AG20443 (cell line): ENCODE data around the gene SLC22A4.
A peak's percentile ranks its signal among the peaks of the same experiment; 100 is the strongest.

ENCODE experiments used
- DNase-seq: peaks from one replicate; pipeline ENCODE4 v3.0.0; 2012; ENCODE audit warnings: low spot score, mixed read lengths

The SLC22A4 gene

GRCh38 chr5:132275367-132276220 is 18.6 kb upstream of the SLC22A4 start:
- no peak for DNase-seq

- no peak for DNase-seq
Measured at GRCh38 chr5:132277256-132277655, 16.9 kb upstream of the SLC22A4 start.

DNA sequence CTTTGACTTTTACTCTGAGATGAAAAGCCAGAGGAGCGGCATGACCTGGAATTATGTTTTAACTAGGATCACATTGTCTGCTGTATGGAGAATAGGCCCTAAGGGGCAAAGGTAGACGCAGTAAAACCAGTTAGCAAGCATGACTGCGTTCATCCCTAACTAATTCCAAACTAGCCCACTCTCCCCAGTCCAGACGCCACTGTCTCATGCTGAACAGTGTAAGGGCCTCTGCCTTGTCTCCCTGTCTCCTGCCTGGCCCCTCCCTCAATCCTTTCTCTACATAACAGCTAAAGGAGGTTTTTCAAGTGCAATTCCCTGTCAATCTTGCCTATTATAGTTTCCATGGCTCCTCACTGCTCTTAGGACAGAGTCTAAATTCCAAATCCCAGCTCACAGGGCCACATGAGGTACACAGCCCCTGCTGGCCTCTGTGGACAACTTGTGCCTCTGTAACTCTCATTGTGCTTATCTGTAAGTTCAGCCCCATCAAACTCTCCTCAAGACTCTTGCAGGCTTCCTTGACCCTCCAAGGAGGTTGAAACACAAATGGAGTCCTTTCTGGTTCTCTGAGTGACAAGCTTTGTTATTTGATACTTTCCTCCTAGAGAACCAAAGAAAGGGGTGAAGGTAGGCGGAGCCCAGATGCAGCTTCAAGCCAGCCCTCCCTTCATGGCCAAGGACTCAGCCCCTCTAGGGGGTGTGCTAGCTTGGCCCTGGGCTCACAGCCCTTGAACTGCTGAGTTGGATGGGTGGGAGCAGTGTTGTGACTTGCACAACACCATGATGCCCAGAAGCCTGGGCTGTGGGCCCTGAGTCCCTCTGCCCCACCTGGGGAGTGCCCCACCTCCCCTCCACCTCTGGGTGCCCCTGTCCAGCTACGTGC is 16.0 kb upstream of the SLC22A4 start:
- DNase-seq = no peak

DNA sequence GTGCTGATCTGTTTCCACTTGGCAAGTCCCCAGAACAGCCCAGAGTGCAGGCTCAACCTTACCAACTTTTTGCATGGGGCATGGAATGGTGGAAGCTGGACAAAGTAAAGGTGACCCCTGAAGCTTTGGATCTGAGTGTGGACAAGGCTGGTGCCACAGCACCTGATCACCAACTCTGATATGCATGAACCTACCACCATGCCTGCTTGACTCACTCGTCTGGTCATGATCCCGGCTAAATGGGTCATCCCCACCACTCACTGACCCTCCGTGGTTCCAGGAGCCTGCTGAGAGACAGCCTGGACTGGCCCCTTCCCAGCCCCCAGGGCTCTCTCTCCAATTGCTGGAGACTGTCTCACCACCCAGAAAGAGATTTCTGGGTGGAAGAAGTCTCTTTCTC is 14.4 kb upstream of the SLC22A4 start:
- DNase-seq = no peak

DNA sequence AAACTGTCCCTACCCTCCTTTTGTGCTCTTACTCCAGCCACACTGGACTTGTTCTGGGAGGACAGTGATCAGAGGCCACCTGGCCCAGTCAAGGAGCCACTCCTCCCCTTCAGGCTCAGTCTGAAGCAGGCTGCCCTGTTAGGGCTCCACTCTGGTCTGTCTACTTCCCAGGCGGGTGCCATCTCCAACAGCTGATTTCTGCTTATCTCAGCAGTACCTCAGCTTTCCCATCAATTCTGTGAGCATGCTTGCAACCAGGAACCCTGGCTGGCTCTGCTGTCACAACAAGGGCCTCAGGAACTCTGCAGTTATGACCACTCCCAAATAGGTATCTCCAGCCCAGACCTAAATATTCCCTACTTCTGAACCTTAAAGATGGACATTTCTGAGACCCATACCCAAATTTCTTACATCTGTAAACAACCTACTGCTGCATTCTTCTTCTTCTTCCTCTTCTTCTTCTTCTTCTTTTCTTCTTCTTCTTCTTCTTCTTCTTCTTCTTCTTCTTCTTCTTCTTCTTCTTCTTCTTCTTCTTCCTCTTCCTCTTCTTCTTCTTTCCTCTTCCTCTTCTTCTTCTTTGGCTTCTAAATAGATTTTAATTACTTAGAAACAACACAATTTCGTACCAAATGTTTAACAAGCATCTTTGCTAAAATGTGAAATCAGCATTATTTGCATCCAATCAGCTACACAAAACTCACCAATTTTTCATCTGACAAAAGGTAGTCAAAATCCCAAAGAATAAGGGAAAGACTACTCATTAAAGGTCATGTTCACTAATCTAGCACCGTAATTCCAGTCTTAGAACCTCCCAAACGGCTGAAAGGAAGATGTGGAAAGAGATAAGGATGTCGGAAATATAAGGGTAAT is 13.6 kb upstream of the SLC22A4 start:
- DNase-seq = no peak

DNA sequence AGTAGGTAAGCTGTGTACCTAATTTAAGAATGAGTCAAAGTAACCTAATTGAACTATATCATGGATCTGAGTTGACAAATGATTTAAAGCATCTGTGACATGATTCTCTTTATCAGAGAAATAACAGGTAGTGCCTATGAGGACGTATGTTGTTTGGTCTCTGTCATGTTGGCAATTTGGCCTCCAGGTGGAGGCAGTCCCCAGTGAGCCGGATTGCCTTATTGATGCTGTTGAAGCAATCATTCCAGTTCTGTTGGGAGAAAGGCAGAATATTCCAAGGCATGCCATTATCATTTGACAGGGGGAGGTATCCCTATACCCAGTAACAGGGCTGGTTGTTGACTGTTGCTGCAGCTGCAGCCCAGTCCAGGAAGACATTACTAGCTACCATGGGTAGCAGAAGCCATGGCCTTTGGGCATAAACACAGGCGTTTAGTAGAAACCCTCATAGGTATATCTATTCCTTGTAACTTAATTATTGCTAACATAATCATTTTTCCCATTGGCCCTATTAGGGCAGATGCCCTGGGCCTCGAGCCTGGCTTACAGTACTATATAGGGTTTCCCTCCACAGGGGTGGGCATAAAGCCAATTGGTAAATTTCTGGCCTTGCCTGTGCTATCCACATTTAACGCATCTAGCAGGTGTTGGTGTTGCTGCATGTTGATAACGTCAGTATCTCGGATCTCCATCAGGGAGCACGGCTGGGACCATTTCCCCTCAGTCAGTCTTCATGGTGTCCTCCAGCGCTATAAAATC is 12.2 kb upstream of the SLC22A4 start:
- DNase-seq = no peak

- peak; percentile 70 for DNase-seq
Measured at GRCh38 chr5:132283423-132284043, 10.7 kb upstream of the SLC22A4 start.

- DNase-seq = no peak
Measured at GRCh38 chr5:132289097-132289496, 5.1 kb upstream of the SLC22A4 start.

DNA sequence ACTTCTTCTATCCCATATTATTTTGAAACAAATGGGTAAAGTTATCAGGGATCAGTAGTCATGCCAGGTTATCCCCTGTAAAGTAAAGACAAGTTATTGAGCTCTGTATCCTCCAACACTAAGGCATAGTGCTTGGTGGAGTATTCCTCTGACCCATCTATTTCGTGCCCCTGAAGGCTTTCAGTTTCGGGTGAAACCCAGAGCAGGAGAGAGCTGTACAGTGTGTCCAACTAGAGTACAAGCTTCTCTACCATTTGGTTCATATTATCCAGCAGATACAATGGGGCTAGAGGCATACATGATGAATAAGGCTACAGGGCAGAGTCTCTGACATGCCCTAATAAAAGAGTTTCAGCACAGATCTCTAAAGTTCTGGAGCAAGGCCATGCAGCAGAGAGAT is 3.2 kb upstream of the SLC22A4 start:
- no peak for DNase-seq

DNA sequence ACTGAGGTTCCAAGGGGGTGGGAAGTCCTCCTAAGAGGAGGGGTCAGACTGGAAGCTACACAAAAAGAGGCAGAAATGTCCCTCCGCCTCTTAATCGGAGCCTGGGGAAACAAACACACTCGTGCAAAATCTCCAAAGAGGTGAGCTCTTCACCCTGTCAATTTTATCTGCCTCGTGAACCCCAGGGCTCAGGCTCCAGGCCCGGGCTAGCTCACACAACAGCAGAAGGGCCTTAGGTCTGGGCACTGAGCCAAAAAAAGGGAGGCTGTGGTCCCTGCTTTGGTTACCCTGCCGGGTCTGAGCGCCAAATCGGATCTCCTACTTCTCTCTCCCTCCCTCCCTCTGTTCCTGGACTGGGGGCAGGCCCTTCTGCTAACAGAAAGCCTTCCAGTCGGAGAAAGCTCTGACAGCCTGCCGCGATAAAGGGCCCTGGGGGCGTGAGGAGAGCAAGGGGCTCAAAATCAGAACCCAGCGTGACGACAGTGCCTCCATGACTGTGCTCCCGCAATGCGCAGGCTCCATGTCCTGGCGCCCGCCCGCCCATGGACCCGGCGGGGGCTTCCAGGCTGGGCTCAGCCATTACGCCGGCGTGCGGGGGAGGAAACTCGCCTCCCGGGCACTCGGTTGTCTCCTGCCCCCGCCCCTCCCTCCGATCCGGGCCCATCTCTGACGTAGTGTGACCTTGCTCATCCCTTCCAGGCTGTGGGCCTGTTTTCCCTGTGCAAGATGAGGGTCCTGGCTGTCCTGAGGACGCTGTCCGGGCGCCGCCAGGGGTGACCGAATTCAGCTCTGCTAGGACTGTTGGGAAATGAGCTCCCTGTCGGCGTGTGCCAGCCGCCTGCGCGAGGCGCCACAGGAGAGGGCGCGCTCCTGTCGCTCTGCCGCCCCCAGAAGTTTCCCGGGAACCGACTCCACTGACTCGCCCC is 865 bp upstream of the SLC22A4 start:
- peak; percentile 93 for DNase-seq

DNA sequence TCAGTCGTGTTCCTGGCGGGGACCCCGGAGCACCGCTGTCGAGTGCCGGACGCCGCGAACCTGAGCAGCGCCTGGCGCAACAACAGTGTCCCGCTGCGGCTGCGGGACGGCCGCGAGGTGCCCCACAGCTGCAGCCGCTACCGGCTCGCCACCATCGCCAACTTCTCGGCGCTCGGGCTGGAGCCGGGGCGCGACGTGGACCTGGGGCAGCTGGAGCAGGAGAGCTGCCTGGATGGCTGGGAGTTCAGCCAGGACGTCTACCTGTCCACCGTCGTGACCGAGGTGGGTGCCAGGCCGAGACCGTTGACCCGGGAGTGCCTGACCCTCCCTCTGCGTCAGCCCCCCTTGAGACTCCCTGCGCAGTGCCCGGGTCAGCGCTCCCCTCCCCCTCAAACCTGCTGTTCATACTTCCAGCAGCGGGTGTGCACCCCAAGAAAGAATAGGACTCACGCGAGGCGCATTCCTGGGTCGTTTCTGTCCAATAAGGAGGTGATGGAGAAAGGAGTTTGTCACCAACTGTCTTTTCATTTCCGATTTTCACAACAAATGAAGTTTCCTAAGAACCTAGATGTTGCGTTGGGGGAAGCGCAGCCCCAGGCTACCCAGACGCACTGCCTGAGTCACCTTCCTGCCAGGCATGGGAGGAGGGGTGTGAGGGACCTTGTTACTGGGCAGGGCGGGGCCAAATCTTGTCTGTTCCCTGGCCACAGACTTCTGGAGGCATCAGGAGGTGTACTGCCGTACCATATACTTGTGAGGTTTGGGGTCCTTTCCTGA is 722 bp downstream of the SLC22A4 start:
- DNase-seq = peak; percentile 88

- no peak for DNase-seq
Measured at GRCh38 chr5:132295505-132296411, 1.6 kb downstream of the SLC22A4 start.

DNA sequence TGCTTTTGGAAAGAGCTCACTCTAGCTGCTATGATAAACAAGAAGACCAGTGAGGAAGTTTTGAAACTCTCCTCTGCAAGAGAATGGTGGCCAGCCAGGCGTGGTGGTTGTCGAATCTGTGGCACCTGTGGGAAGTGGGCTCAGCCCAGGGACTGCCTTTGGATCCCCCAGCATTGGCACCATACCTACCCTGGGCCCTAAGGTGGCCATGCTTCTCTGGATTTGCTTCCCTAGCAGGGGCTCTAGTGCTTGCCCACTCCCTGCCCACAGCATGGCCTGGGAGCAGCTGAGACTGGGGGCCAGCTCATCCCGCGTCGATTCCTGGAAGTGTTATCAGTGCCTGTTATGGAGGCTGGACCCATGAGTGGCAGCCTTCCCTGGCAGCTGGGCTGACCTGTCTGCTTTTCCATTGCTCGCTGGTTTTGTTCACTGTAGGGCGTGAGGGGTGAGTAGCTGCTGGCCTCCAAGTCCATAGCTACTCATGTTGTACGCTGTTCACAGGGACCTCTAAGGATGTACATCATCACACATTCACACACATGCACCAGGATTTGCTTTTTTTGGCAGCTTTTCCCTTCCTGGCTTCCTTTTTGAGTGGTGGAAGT is 2.3 kb downstream of the SLC22A4 start:
- no peak for DNase-seq

- DNase-seq = no peak
Measured at GRCh38 chr5:132297211-132297940, 3.2 kb downstream of the SLC22A4 start.

GRCh38 chr5:132298298-132299212 is 4.4 kb downstream of the SLC22A4 start:
- no peak for DNase-seq

GRCh38 chr5:132299917-132300316 is 5.7 kb downstream of the SLC22A4 start:
- DNase-seq = no peak
